LNCaP clone FGC (cell line): ENCODE results near the gene STC2.

Source experiments
- DNase-seq: peaks from one replicate; pipeline ENCODE4 v3.0.0-alpha.2; 2011; ENCODE audit warnings: low read depth
- H3K4me3 ChIP-seq: 2 replicates; pipeline ENCODE4 v1.5.1; 2011; ENCODE audit warnings: mild to moderate bottlenecking, low read depth, low read length, control low read depth
- TF ChIP-seq, protein P1 (sequence below): IDR thresholded peaks from 2 replicates; pipeline ENCODE4 v1.5.1; 2012; ENCODE audit warnings: mild to moderate bottlenecking; ENCODE audit not compliant: control insufficient read depth, insufficient read depth; ENCODE audit errors: extremely low read depth

Gene STC2

DNA sequence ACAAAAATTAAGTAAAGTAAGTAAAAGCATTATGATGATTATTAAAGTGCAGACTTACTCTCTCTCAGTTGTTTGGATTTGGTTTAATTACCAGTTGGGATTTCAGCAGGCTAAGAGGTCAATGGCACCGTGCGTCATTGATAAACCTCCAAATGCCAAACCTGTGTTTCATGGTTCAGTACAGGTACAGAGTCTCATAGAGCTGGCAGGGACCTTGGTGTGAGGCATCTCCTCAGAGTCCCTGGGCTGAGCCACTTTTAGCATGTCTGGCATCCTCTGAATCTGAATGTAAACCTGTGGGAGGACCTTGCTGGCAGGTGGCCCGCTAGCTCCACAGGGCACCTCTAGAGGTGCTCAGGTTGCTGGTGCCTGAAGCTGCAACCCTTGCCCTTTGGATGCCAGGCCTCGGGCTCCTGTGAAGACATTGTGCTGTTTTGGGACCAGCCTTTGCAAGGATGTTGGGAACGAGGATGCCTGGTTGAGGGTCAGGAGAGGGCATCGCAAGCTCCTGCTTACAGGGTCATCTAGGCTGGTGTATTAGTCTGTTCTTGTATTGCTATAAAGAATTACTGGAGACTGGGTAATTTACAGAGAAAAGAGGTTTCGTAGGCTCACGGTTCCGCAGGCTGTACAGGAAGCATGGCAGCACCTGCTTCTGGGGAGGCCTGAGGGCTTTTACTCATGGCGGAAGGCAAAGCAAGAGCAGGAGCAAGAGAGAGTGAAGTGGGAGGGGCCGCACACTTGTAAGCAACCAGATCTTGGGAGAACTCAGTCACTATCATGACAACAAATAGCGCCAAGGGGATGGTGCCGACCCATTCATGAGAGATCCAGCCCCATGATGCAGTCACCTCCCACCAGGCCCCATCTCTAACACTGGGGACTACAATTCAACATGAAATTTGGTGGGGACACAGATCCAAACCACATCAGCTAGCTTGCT lies 14.9 kb upstream of the STC2 start:
- no peak for DNase-seq
- TF ChIP-seq, protein P1, sequence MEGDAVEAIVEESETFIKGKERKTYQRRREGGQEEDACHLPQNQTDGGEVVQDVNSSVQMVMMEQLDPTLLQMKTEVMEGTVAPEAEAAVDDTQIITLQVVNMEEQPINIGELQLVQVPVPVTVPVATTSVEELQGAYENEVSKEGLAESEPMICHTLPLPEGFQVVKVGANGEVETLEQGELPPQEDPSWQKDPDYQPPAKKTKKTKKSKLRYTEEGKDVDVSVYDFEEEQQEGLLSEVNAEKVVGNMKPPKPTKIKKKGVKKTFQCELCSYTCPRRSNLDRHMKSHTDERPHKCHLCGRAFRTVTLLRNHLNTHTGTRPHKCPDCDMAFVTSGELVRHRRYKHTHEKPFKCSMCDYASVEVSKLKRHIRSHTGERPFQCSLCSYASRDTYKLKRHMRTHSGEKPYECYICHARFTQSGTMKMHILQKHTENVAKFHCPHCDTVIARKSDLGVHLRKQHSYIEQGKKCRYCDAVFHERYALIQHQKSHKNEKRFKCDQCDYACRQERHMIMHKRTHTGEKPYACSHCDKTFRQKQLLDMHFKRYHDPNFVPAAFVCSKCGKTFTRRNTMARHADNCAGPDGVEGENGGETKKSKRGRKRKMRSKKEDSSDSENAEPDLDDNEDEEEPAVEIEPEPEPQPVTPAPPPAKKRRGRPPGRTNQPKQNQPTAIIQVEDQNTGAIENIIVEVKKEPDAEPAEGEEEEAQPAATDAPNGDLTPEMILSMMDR, result no peak
- no peak overlapping the region for H3K4me3 ChIP-seq

- DNase-seq, result no peak
- TF ChIP-seq, protein P1, result no peak
- H3K4me3 ChIP-seq, result no peak overlapping the region
Observed at GRCh38 chr5:173341961-173342430, 13.8 kb upstream of the STC2 start.

DNA sequence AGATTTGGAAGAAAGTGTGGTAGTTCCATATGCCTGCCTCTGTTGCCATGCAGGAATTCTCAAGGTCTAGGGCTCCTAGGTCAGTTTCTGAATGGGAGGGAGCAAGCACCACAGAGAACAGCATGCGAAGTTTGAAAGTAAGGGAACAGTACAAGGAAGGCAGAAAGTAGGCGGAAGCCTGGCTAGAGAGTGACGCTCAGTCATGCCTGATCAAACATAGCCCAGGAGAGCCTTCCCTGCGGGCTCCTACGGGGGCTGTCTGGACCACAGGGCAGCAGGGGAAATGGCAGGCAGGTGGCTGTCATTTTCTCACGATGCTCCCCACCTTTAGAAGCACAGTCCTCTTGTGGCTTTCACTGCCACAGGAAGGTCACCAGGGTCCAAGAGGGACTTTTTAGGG lies 12.8 kb upstream of the STC2 start:
- TF ChIP-seq, protein P1, result no peak
- H3K4me3 ChIP-seq, result no peak overlapping the region
- no peak for DNase-seq

DNA sequence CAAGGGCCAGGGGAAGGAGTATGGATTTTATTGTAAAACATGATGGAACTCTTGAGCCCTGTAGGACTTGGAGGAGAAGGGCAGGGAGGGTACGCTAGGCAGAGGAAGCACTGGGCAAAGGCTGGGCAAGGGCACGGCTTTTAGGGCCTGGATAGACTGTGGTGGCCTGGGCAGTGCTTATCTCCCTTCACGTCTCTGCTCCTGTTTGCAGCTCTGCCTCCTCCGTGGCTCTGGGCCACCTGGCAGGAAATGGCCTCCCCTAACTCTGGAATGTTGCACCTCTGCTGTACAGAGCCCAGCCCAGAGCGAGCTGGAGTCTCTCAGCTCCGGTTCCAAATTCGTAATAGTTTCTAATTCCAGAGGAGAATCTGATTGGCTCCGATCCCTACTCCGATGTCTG lies 12.2 kb upstream of the STC2 start:
- H3K4me3 ChIP-seq, result no peak overlapping the region
- TF ChIP-seq, protein P1, result no peak
- DNase-seq, result no peak

- H3K4me3 ChIP-seq, result no peak overlapping the region
- TF ChIP-seq, protein P1, result no peak
- no peak for DNase-seq
Observed at GRCh38 chr5:173339286-173339685, 11.1 kb upstream of the STC2 start.

GRCh38 chr5:173338380-173339015 lies 10.3 kb upstream of the STC2 start:
- TF ChIP-seq, protein P1, result no peak
- DNase-seq, result no peak
- no peak overlapping the region for H3K4me3 ChIP-seq
